HG03064 (cell line): ENCODE results near the gene ATP13A5.

ENCODE experiments used
- ATAC-seq: cut with Tn5 transposase; IDR thresholded peaks from one replicate; pipeline ENCODE4 v1.9.1; 2021; ENCODE audit warnings: low read depth; ENCODE audit not compliant: unreplicated experiment

The ATP13A5 gene, protein sequence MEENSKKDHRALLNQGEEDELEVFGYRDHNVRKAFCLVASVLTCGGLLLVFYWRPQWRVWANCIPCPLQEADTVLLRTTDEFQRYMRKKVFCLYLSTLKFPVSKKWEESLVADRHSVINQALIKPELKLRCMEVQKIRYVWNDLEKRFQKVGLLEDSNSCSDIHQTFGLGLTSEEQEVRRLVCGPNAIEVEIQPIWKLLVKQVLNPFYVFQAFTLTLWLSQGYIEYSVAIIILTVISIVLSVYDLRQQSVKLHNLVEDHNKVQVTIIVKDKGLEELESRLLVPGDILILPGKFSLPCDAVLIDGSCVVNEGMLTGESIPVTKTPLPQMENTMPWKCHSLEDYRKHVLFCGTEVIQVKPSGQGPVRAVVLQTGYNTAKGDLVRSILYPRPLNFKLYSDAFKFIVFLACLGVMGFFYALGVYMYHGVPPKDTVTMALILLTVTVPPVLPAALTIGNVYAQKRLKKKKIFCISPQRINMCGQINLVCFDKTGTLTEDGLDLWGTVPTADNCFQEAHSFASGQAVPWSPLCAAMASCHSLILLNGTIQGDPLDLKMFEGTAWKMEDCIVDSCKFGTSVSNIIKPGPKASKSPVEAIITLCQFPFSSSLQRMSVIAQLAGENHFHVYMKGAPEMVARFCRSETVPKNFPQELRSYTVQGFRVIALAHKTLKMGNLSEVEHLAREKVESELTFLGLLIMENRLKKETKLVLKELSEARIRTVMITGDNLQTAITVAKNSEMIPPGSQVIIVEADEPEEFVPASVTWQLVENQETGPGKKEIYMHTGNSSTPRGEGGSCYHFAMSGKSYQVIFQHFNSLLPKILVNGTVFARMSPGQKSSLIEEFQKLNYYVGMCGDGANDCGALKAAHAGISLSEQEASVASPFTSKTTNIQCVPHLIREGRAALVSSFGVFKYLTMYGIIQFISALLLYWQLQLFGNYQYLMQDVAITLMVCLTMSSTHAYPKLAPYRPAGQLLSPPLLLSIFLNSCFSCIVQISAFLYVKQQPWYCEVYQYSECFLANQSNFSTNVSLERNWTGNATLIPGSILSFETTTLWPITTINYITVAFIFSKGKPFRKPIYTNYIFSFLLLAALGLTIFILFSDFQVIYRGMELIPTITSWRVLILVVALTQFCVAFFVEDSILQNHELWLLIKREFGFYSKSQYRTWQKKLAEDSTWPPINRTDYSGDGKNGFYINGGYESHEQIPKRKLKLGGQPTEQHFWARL

DNA sequence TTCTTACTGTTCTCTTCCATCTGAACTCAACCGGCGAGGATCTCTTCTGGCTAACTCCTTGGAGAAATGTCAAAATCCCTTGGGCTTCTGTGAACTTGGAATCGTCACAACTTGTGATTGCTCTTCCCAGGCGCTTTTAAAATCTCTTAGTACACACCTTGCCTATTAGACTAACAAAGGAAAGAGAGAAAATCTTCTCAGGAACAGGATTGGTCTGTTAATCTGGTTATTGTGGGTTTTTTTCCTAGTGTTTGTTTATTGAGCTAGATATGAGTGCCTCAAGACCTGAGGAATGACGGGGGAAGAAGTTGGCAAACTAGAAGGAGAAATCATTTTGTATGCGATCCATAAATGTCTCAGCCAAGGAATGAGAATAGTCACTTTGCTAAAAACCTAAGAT lies at the start of gene ATP13A5:
Gene ATP13A5, minus strand, starts transcription at position 48 of the 400 bp plus-strand sequence. Its CDS starts 28 bp downstream, at position 20.
- no peak for ATAC-seq

GRCh38 chr3:193418576-193419373 lies 40.2 kb upstream of the ATP13A5 start:
- no peak for ATAC-seq

GRCh38 chr3:193416629-193417028 lies 38.1 kb upstream of the ATP13A5 start:
- ATAC-seq = no peak

- ATAC-seq = no peak
Observed at GRCh38 chr3:193407688-193408087, 29.1 kb upstream of the ATP13A5 start.

DNA sequence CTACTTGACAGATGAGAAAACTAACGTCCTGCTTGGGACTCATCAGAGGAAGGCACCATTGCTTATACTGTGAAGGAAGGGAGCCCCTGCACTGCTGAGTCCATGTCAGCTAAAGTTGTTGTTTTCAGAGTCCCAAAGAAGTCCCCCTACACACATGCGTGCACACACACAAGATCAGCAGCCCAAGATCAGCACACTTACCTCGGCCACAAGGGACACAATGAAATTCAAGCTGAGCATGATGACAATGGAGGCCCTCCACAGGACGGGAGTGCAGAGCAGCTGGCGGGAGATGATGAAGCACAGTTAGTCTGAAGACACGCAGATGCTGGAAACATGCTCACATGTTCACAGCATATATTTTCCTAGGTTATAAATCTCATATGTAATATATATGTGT lies 28.6 kb upstream of the ATP13A5 start:
- ATAC-seq = no peak

DNA sequence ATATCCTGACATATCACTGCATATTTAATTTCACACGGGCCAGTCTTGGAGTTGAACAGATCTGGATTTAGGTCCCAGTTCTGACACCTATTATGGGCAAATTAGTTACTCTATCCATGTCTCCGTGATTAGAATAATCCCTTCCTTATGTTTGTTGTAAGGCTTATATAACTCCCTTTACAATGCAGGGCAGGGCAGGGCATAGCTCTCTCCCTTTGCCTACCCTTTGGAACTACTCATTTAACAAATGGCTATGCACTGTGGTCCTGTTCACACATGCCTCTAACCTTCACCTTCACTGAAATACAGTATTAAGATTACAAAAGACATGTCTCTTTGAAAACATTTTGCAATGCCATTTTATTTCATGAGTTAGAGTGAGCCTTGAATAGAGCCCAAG lies 24.8 kb upstream of the ATP13A5 start:
- ATAC-seq = no peak

- no peak for ATAC-seq
Observed at GRCh38 chr3:193400304-193400703, 21.8 kb upstream of the ATP13A5 start.

GRCh38 chr3:193396451-193397244 lies 18.1 kb upstream of the ATP13A5 start:
- ATAC-seq = no peak

GRCh38 chr3:193391902-193392301 lies 13.3 kb upstream of the ATP13A5 start:
- no peak for ATAC-seq

DNA sequence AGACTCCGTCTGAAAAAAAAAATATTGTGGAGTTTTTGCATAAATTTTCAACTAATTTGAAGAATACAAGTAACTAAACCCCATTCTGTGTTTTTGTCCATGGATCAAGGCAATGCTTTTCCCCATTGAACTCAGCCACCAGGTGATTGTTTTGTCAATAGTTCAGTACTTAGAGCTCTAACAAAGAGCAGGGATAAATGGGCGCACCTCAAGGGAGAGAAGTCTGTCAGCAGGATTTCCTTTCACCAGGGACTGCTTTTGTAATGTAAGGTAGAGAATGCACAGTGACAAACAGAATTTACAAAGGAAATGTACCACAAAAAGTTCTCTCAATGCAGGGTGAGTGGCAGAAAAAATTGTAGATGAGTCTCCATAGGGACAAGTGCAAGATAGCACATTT lies 10.8 kb upstream of the ATP13A5 start:
- no peak for ATAC-seq

GRCh38 chr3:193388361-193388760 lies 9.8 kb upstream of the ATP13A5 start:
- no peak for ATAC-seq

GRCh38 chr3:193387596-193387995 lies 9.0 kb upstream of the ATP13A5 start:
- no peak for ATAC-seq

DNA sequence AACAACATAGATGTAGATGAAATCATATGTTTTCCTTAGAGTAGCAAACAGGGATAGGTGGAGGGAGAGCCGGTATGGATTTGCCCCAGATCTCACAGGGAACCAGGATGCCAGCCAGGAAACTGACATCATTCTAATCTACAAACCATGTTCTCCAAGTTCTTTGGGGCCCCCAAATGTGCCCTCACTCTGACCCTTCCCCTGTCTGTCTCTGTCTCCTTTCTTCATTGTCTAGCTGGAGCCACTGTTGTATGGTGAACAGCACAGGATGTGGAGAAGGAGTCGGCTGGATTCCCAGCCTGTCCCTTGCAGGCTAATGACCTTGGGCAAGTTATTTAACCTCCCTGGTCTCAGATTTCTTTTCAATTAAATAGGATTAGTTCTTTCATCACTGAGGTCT lies 962 bp downstream of the ATP13A5 start:
- ATAC-seq = no peak

GRCh38 chr3:193375614-193376013 lies 2.9 kb downstream of the ATP13A5 start:
- ATAC-seq = no peak

DNA sequence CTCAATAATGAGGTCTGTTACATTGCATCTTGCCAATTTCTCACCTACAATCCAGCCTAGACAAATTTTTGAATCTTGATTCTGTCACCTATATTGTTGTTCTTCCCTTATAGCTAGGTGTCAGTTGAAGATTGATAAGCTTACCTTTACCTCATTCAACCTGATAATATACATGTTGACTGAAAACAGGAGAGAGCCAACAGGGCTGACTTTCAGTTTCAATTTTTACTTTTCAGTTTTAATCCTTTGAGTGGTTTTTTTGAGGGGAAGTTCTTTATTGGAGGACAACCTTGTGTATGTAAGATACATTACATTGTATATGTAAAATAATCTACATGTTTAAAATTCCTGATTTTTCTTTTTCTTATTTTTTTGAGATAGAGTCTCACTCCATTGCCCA lies 5.8 kb downstream of the ATP13A5 start:
- ATAC-seq = no peak

DNA sequence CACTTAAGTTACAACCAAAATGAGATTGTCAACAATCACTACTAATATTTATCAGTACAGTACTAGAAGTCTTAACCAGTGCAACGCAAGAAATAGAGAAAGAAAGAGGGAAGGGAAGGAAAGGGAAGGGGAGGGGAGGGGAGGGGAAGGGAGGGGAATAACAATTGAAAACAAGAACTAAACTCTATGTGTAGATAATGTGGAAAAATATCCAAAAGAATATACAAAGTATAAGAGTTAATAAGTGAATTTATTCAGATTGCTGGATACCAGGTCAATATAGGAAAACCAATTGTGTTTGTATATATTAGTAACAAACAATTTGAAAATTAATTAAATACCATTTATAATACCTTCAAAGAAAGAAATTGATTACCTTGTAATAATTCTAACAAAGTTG lies 10.7 kb downstream of the ATP13A5 start:
- ATAC-seq = no peak

DNA sequence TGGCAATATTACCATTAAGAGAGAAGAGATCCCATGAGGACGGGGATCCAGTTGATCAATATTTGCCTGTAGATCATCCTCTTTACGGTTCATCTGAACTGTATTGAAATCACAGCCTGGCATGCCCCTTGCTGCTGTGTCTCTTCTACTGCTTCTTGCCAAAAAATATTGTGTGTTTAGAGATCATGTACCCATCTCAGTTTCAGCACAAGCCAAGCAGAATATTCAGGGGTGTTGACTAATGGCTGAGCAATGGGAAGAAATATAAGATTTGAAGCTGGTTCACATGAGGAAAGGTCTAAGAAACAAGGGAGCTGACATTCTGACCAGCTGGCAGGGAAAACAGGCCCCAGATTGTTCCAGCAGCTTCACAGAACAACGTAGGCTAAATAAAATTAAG lies 21.3 kb downstream of the ATP13A5 start:
- no peak for ATAC-seq

DNA sequence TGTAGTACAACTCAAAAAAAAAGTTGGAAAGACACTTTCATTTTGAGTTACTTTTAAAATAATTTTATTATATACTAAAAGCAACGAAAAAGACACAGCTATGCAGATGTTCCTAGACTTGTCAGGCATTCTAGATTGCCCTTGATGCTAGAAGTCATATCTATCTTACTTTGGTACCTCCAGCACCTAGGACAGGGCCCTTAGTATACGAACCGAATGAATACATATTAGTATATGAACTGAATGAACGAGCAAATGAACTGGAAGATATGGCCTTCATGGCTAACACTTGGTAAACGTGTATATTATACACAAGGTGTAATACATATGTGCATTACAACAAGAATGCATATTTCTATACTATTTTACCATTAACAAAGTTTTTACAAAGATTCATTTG lies 24.1 kb downstream of the ATP13A5 start:
- ATAC-seq = no peak

- no peak for ATAC-seq
Observed at GRCh38 chr3:193350744-193351143, 27.8 kb downstream of the ATP13A5 start.
